Measurements from ENCODE around the gene ZAP70. TPM values are rescaled to one million over a fixed set of nuclear protein-coding genes. Genes with fewer than 3 reads are reported as not detected.

Gene ZAP70
- total and polyA plus RNA-seq, 2 donors (not counting 3 experiments of a cell fraction or from before 2014, with no cell fraction given) = 0.14 TPM; not detected in 1

- ChIA-PET CTCF (interaction anchor here (1.5 kb wide), 2 partner anchors 9 to 27 kb away, joined by 4 to 8 read pairs; partner anchors contain the start of gene ACTR1B), POLR2A (no interaction called here)
- Histone ChIP-seq H3K4me2 (ENCODE audit: insufficient read depth, low read length) (no peak overlapping the region), H3K27me3 (ENCODE audit: control insufficient read depth in 2 of 2, insufficient read depth in 2 of 2, low read length in 2 of 2) (no peaks in the 10 kb centered on the region), H3K9me1 (replicated peaks; ENCODE audit: control insufficient read depth, extremely low read depth, insufficient read depth, low read length) (no peaks in the 10 kb centered on the region), H3K27ac (ENCODE audit: insufficient read depth, low read depth, low read length) (no peak overlapping the region), H4K20me1 (replicated peaks; ENCODE audit: control insufficient read depth, extremely low read depth, insufficient read depth, low read length) (no peaks in the 10 kb centered on the region), H3K36me3 (ENCODE audit: control insufficient read depth in 2 of 2, extremely low read depth in 1 of 2, insufficient read depth in 2 of 2, low read length in 2 of 2) (no peaks in the 10 kb centered on the region), H3K4me3 (replicated peaks in 1 of 3; ENCODE audit: insufficient read depth in 1 of 3, low read depth in 1 of 3, low read length in 3 of 3) (no peak overlapping the region), H2AFZ (ENCODE audit: low read depth, low read length) (no peak overlapping the region), H3K9ac (replicated peaks; ENCODE audit: extremely low read depth, insufficient read depth, low read length) (no peak overlapping the region), H3K4me1 (ENCODE audit: control insufficient read depth, extremely low read depth, insufficient read depth, low read length) (peaks cover 17% of the 10 kb centered on the region), H3K9me3 (replicated peaks; ENCODE audit: control insufficient read depth, insufficient read depth, low read length) (no peaks in the 10 kb centered on the region), H3K79me2 (ENCODE audit: control insufficient read depth, insufficient read depth, low read length) (no peaks in the 10 kb centered on the region)
- dilution Hi-C loops (cut with MboI; ENCODE audit: extremely low pct_ligation_motif_present, low sequenced_read_pairs) = no loop called here
- intact Hi-C loops (cut with micrococcal nuclease) = no loop called here
- no peak for TF ChIP-seq MYC (IDR thresholded peaks at IDR 0.05; ENCODE audit: low read depth, low read length)
- TF ChIP-seq EZH2 (IDR thresholded peaks at IDR 0.05; ENCODE audit: borderline replicate concordance, low read depth, low read length, severe bottlenecking) = no peak
- TF ChIP-seq, protein P1, sequence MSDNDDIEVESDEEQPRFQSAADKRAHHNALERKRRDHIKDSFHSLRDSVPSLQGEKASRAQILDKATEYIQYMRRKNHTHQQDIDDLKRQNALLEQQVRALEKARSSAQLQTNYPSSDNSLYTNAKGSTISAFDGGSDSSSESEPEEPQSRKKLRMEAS (IDR thresholded peaks at IDR 0.05; ENCODE audit: insufficient read depth, insufficient read length) = no peak
- TF ChIP-seq, protein P2, sequence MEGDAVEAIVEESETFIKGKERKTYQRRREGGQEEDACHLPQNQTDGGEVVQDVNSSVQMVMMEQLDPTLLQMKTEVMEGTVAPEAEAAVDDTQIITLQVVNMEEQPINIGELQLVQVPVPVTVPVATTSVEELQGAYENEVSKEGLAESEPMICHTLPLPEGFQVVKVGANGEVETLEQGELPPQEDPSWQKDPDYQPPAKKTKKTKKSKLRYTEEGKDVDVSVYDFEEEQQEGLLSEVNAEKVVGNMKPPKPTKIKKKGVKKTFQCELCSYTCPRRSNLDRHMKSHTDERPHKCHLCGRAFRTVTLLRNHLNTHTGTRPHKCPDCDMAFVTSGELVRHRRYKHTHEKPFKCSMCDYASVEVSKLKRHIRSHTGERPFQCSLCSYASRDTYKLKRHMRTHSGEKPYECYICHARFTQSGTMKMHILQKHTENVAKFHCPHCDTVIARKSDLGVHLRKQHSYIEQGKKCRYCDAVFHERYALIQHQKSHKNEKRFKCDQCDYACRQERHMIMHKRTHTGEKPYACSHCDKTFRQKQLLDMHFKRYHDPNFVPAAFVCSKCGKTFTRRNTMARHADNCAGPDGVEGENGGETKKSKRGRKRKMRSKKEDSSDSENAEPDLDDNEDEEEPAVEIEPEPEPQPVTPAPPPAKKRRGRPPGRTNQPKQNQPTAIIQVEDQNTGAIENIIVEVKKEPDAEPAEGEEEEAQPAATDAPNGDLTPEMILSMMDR (IDR thresholded peaks at IDR 0.05; ENCODE audit: extremely low read depth in 1 of 2, insufficient read depth in 1 of 2, low read depth in 1 of 2, low read length in 2 of 2) = no peak
- no peak for TF ChIP-seq JUN (IDR thresholded peaks at IDR 0.05; ENCODE audit: borderline replicate concordance, insufficient read depth, insufficient read length, low read depth)
- TF ChIP-seq POLR2AphosphoS5 (IDR thresholded peaks at IDR 0.05; ENCODE audit: insufficient read depth, low read depth, low read length) = no peak
- no peak for TF ChIP-seq POLR2A (IDR thresholded peaks at IDR 0.05; ENCODE audit: low read depth, low read length)
- TF ChIP-seq GATA2 (IDR thresholded peaks at IDR 0.05; ENCODE audit: insufficient read depth, insufficient read length, low read depth, low read length) = no peak
- no peak for TF ChIP-seq FOS (IDR thresholded peaks at IDR 0.05; ENCODE audit: borderline replicate concordance, insufficient read depth, low read length)
- no peak for DNase-seq (ENCODE audit: low read depth, low spot score)
- FAIRE-seq = no peak
- BruUV-seq (replicated peaks) = no TSS peak
Measured at GRCh38 chr2:97673182-97673914, 40.0 kb upstream of the ZAP70 start.
